ENCODE results near the gene UCP2.
"Not testable (repeated sequence)": the region's sequence is repeated elsewhere in the genome, so short reads cannot be mapped to it uniquely, and the experiment has no call there.

The UCP2 gene

DNA sequence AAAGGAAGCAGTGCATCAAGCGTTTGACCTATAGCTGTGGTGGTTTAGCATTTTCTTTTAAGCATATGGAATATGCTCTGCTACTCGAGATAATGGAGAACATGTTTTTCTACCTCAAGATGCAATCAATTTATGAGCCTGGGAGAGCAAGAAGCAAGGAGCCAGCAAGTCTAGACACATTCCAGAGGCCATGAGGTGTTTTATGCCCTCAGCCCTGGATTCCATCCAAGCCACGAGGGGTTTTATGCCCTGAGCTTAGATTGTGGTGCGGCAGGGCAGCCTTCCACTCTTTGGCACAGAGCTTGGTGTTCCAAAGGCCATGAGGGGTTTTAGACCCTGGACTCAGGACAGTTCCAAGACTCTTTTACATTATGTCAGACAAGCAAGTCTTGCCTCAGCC lies 43.5 kb downstream of the UCP2 start:
- DNase-seq: no peak

DNA sequence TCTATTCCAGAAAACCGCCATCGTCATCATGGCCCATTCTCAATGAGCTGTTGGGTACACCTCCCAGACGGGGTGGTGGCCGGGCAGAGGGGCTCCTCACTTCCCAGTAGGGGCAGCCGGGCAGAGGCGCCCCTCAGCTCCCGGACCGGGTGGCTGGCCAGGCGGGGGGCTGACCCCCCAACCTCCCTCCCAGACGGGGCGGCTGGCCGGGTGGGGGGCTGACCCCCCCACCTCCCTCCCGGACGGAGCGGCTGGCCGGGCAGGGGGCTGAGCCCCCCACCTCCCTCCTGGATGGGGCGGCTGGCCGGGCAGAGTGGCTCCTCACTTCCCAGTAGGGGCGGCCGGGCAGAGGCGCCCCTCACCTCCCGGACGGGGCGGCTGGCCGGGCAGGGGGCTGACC lies 46.6 kb downstream of the UCP2 start:
- not testable (repeated sequence) for DNase-seq

DNA sequence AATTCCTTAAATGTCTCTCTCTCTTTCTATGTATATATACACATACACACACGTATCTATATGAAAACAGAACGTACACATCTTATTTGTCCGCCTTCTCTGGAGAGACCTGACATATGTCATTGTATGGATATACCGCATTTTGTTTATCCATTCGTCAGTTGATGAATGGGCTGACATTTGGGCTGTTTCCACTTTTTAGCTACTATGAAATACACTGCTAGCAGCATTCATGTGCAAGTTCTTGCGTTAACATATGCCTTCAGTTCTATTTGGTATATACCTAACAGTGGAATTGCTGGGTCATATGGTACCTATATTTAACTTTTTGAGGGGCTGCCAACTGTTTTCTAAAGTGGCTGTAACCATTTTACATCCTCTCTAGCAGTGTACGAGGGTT lies 49.9 kb downstream of the UCP2 start:
- DNase-seq: no peak

DNA sequence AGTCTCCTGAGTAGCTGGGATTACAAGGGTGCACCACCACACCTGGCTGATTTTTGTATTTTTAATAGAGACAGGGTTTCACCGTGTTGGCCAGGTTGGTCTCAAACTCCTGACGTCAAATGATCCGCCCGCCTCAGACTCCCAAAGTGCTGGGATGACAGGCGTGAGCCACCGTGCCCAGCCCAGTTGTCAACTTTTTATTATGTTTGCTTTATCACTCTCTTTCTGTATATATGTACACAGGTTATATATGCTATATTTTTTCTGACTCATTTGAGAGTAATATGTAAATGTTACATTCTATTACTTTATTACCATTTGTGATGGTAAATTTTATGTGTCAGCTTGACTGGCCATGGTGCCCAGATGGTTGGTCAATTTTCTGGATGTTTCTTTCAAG lies 50.7 kb downstream of the UCP2 start:
- no peak for DNase-seq

DNA sequence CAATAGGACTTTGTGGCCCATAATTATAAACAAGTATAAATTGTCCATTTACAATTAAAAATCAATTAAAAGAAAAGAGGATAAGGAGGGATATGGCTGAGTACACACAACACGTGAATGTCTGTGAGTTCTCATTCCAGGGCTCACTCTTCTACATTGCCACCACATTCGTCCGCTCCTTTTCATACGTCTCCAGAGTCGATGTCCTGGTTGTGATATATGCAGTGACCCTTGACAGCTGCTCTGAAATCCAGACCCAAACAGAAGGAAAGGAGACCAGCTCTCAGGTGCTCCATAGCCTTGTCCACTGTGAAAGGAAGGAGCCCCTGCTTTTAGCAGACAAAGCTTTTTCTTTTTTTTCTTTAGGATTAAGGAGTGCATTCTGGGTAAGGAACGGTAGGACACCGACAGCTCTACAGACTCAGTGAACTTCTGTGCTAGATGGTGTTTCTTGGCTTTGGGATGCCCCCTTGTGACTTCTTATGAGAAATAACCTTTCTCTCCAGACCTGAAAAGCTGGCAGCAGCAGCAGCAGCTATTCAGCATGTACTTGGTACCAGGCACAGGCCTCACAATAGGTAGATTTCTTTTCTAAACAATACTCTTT lies 51.5 kb downstream of the UCP2 start:
- peak; percentile 28 for DNase-seq

DNA sequence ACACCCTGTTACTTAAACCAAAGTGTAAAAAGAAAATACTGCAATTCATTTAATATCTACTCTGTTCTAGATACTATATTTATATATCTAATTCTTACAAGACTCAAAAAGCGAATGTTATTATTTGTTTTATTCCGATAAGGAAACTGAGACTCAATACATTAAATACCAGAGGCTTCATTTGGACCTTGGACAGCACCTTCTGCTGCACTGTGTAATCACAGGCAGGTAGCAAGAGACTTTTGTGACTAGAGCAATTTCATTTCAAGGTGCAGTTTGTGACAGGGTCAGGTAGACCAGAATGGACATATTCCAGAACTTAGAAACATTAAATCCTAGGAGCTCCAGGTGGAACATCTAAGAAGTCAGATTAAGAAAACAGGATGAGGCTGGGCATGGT lies 53.3 kb downstream of the UCP2 start:
- no peak for DNase-seq
